ENCODE results near the gene CSNK1D.

GRCh38 chr17:82298538-82299421, 25.3 kb upstream of the CSNK1D start:
- no peak for TF ChIP-seq EZH2 (IDR thresholded peaks at IDR 0.05; ENCODE audit: borderline replicate concordance, low read length)
- TF ChIP-seq, protein P1, sequence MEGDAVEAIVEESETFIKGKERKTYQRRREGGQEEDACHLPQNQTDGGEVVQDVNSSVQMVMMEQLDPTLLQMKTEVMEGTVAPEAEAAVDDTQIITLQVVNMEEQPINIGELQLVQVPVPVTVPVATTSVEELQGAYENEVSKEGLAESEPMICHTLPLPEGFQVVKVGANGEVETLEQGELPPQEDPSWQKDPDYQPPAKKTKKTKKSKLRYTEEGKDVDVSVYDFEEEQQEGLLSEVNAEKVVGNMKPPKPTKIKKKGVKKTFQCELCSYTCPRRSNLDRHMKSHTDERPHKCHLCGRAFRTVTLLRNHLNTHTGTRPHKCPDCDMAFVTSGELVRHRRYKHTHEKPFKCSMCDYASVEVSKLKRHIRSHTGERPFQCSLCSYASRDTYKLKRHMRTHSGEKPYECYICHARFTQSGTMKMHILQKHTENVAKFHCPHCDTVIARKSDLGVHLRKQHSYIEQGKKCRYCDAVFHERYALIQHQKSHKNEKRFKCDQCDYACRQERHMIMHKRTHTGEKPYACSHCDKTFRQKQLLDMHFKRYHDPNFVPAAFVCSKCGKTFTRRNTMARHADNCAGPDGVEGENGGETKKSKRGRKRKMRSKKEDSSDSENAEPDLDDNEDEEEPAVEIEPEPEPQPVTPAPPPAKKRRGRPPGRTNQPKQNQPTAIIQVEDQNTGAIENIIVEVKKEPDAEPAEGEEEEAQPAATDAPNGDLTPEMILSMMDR (conservative IDR thresholded peaks at IDR 0.05 in 1 of 2, IDR thresholded peaks at IDR 0.05 in 1 of 2; ENCODE audit: extremely low read depth in 1 of 2, insufficient read depth in 1 of 2, low read depth in 1 of 2, low read length in 2 of 2): no peak
